ENCODE measurements around the gene CBY2.

CBY2 gene

GRCh38 chr13:45670189-45670885 lies 31.8 kb upstream of the CBY2 start:
- TF ChIP-seq CTCF (IDR thresholded peaks at IDR 0.05; ENCODE audit: low read depth, low read length): no peak
- no peaks in the 10 kb centered on the region for H3K4me1 ChIP-seq
- no peak overlapping the region for H3K4me3 ChIP-seq (ENCODE audit: low read depth, low read length)
- no peaks in the 10 kb centered on the region for H3K36me3 ChIP-seq
- DNase-seq: no peak
- H3K27me3 ChIP-seq: no peaks in the 10 kb centered on the region
- H3K9me3 ChIP-seq: no peaks in the 10 kb centered on the region

DNA sequence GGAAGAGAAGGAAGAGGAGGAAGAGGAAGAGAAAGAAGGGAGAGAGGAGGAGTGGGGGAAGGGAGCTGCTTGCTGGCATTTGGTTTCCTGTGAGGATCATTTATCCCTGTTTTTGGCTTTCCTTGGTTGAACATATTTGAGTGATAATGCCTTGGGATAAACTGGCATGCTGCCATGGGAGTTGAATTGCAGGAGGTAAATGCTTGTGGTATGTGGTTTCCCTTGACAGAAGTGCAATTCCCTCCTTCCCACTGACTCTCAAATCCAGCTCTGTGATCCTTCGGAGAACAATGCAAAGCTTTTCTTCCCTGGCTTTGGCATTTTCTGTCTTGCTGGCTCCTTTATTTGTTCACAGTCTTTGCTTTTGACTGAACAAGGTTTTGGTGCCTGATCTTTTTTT lies 27.2 kb upstream of the CBY2 start:
- Histone ChIP-seq H3K36me3 (no peaks in the 10 kb centered on the region), H3K27me3 (no peaks in the 10 kb centered on the region; the same call in 1 of the 2 replicates), H3K9me3 (no peaks in the 10 kb centered on the region), H3K4me1 (no peaks in the 10 kb centered on the region), H3K4me3 (ENCODE audit: low read depth, low read length) (no peak overlapping the region)
- TF ChIP-seq CTCF (IDR thresholded peaks at IDR 0.05; ENCODE audit: low read depth, low read length): no peak
- no peak for DNase-seq

GRCh38 chr13:45678282-45678681 lies 23.8 kb upstream of the CBY2 start:
- no peaks in the 10 kb centered on the region for H3K36me3 ChIP-seq
- TF ChIP-seq CTCF (IDR thresholded peaks at IDR 0.05; ENCODE audit: low read depth, low read length): no peak
- H3K27me3 ChIP-seq: peaks cover 7% of the 10 kb centered on the region
- H3K4me1 ChIP-seq: no peaks in the 10 kb centered on the region
- H3K9me3 ChIP-seq: no peaks in the 10 kb centered on the region
- no peak overlapping the region for H3K4me3 ChIP-seq (ENCODE audit: low read depth, low read length)
- no peak for DNase-seq

DNA sequence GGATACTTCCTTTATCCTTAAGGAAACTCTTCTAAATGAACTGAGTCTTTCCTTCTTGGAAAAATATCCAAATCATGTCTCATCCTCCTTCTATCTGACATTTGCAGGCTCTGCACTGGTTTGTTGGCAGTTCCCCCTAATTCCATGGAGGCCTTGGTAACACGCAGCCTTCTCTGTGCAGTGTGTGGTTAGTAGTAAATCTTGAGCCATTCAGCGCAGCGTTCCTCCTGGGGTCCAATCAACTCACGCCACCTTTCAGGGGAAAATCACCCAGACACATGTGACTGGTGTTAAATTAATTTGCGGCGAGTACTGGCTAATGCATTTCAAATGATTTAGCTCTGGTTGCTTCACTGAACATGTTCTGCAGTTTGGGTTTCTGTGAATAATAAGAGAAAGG lies 21.0 kb upstream of the CBY2 start:
- no peak for TF ChIP-seq CTCF (IDR thresholded peaks at IDR 0.05; ENCODE audit: low read depth, low read length)
- Histone ChIP-seq H3K4me1 (no peaks in the 10 kb centered on the region), H3K36me3 (no peaks in the 10 kb centered on the region), H3K4me3 (ENCODE audit: low read depth, low read length) (no peak overlapping the region), H3K9me3 (no peaks in the 10 kb centered on the region), H3K27me3 (peaks cover 7% of the 10 kb centered on the region)
- no peak for DNase-seq

GRCh38 chr13:45682494-45683008 lies 19.6 kb upstream of the CBY2 start:
- no peak for TF ChIP-seq CTCF (IDR thresholded peaks at IDR 0.05; ENCODE audit: low read depth, low read length)
- H3K27me3 ChIP-seq: peaks cover 7% of the 10 kb centered on the region; the same call in 1 of the 2 replicates
- H3K4me3 ChIP-seq (ENCODE audit: low read depth, low read length): no peak overlapping the region
- no peaks in the 10 kb centered on the region for H3K9me3 ChIP-seq
- no peak for DNase-seq
- no peaks in the 10 kb centered on the region for H3K36me3 ChIP-seq
- no peaks in the 10 kb centered on the region for H3K4me1 ChIP-seq

- no peak for DNase-seq
- Histone ChIP-seq H3K36me3 (no peaks in the 10 kb centered on the region), H3K27me3 (peaks cover 7% of the 10 kb centered on the region; the same call in 1 of the 2 replicates), H3K9me3 (no peaks in the 10 kb centered on the region), H3K4me1 (no peaks in the 10 kb centered on the region), H3K4me3 (ENCODE audit: low read depth, low read length) (no peak overlapping the region)
- TF ChIP-seq CTCF (IDR thresholded peaks at IDR 0.05; ENCODE audit: low read depth, low read length): peak; percentile 31; the same call in 1 of the 2 replicates
Observed at GRCh38 chr13:45683701-45684100, 18.4 kb upstream of the CBY2 start.

All from BE2C (cell line).